ENCODE results near the gene XXYLT1.
"Not testable (repeated sequence)": the region's sequence is repeated elsewhere in the genome, so short reads cannot be mapped to it uniquely, and the experiment has no call there.

XXYLT1 gene

DNA sequence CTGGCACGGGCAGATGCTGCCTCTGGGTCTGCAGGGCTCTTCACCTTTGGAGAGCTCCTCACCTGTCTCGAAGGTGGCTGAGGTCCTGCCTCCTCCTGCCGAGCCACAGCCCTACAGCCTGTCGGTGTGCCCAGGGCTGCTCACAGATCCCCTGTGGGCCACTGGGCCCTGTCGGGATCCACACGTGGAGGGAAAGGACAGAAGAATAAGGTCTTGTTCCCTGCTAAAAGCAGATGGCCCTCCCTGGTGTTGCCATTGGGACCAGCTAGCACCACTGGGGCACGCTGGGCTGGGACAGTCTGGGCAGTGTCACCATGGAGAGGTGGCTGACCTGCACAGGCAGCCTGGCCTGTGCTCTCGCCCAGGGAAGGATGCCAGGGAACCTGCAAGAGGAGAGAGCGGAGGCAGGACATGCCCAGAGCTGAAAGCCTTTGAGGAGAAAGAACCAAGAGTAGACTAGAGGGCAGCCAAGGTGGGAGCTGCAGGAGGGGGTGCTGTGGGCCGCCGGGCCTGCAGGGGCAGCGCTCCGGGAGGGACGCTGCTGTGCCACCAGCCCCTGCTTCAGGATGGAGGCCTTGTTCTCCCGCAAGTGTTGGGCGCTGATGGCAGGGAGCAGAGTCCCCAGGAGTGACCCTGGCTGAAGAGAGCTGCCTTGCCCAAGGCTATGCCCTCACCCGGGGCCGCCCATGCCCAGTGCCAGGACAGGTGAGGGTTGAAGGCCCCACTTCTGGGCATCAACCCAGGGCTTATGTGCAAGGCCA is 210.2 kb downstream of the XXYLT1 start:
- no peak overlapping the region for H2AFZ ChIP-seq (ENCODE audit: low read length, unreplicated experiment)
- peaks cover 12% of the 10 kb centered on the region; the same call in 1 of the 2 replicates for H3K27me3 ChIP-seq (ENCODE audit: insufficient read depth, low read length)
- no peak overlapping the region for H3K4me3 ChIP-seq (ENCODE audit: low read depth, low read length)
- H3K79me2 ChIP-seq (ENCODE audit: control insufficient read depth, insufficient read depth, low read length, unreplicated experiment) = no peaks in the 10 kb centered on the region
- no peaks in the 10 kb centered on the region for H3K4me1 ChIP-seq (ENCODE audit: control insufficient read depth, insufficient read depth, low read length, unreplicated experiment)
- no peak overlapping the region for H3K27ac ChIP-seq (ENCODE audit: low read depth, low read length)
- no peaks in the 10 kb centered on the region for H3K36me3 ChIP-seq (ENCODE audit: insufficient read depth, low read length)

DNA sequence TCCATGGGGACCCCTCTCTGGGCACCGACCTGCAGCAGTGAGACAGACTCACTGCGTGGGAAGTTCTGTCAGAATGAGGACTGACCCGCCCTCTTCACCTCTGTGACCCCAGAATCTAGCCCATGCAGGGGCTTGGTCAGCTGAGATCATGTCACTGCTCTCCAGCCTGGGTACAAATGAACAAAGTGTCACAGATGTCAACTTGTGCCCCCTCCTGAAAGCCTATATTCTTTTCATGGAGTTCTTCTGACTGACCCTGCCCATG is 210.8 kb downstream of the XXYLT1 start:
- H3K79me2 ChIP-seq (ENCODE audit: control insufficient read depth, insufficient read depth, low read length, unreplicated experiment) = no peaks in the 10 kb centered on the region
- no peak overlapping the region for H2AFZ ChIP-seq (ENCODE audit: low read length, unreplicated experiment)
- H3K36me3 ChIP-seq (ENCODE audit: insufficient read depth, low read length) = no peaks in the 10 kb centered on the region
- H3K4me3 ChIP-seq (ENCODE audit: low read depth, low read length) = no peak overlapping the region
- no peaks in the 10 kb centered on the region for H3K4me1 ChIP-seq (ENCODE audit: control insufficient read depth, insufficient read depth, low read length, unreplicated experiment)
- no peak overlapping the region for H3K27ac ChIP-seq (ENCODE audit: low read depth, low read length)
- peaks cover 12% of the 10 kb centered on the region; the same call in 1 of the 2 replicates for H3K27me3 ChIP-seq (ENCODE audit: insufficient read depth, low read length)

DNA sequence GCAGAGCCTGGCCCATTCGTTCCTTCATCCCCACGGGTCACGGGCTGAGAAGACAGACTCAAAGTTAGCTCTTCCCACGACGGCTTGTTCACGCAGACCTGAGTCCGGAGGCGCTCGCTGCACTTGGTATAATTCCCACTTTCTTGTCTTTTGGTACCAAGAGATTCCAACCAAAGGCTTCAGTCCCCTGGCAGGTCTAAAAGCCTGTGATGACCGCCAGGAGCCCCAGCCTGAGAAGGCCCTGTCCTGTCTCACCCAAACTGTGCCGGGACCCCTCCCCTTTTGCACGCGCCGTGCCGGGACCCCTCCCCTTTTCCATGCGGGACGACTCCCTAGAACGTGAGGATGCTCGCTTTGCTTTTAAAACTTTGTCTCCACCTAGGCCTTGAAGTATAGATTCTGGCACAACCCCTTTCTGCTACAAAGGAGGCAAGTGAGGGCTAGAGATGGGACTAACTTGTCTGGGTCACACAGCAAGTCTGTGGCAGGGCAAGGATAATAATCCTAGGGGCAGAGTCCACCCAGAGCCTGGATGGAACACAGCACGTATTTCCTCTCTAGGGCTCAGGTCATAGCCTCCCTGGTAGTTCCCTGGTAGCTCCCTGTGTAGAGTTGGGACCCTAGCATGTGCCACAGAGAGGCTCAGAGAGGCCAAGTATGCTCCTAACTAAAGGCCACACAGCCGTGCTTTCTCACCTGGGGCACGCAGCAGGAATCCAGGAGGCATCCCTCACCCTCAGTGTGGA is 211.3 kb downstream of the XXYLT1 start:
- H2AFZ ChIP-seq (ENCODE audit: low read length, unreplicated experiment) = no peak overlapping the region
- no peak overlapping the region for H3K4me3 ChIP-seq (ENCODE audit: low read depth, low read length)
- peaks cover 12% of the 10 kb centered on the region; the same call in 1 of the 2 replicates for H3K27me3 ChIP-seq (ENCODE audit: insufficient read depth, low read length)
- H3K4me1 ChIP-seq (ENCODE audit: control insufficient read depth, insufficient read depth, low read length, unreplicated experiment) = no peaks in the 10 kb centered on the region
- H3K36me3 ChIP-seq (ENCODE audit: insufficient read depth, low read length) = no peaks in the 10 kb centered on the region
- H3K79me2 ChIP-seq (ENCODE audit: control insufficient read depth, insufficient read depth, low read length, unreplicated experiment) = no peaks in the 10 kb centered on the region
- H3K27ac ChIP-seq (ENCODE audit: low read depth, low read length) = no peak overlapping the region

DNA sequence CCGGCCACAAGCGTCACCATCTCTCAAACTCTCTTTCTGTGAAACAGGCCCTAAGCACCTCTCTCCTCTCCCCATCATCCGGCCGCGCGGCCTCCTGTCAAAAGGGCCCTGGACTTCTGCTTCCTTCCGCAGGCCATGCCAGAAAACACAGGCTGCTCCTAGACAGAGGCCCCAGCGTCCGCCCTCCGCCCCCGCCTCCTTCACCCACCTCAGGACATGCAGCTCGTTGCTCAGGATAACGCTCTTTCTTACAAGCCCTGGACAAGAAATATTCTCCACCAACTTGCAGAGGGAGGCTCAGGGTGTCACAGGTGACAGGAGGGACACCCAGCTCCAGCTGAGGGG is 212.0 kb downstream of the XXYLT1 start:
- Histone ChIP-seq H3K27me3 (ENCODE audit: insufficient read depth, low read length) (peaks cover 16% of the 10 kb centered on the region; the same call in 1 of the 2 replicates), H3K4me1 (ENCODE audit: control insufficient read depth, insufficient read depth, low read length, unreplicated experiment) (no peaks in the 10 kb centered on the region), H2AFZ (ENCODE audit: low read length, unreplicated experiment) (no peak overlapping the region), H3K4me3 (ENCODE audit: low read depth, low read length) (no peak overlapping the region), H3K36me3 (ENCODE audit: insufficient read depth, low read length) (no peaks in the 10 kb centered on the region), H3K79me2 (ENCODE audit: control insufficient read depth, insufficient read depth, low read length, unreplicated experiment) (no peaks in the 10 kb centered on the region), H3K27ac (ENCODE audit: low read depth, low read length) (no peak overlapping the region)

DNA sequence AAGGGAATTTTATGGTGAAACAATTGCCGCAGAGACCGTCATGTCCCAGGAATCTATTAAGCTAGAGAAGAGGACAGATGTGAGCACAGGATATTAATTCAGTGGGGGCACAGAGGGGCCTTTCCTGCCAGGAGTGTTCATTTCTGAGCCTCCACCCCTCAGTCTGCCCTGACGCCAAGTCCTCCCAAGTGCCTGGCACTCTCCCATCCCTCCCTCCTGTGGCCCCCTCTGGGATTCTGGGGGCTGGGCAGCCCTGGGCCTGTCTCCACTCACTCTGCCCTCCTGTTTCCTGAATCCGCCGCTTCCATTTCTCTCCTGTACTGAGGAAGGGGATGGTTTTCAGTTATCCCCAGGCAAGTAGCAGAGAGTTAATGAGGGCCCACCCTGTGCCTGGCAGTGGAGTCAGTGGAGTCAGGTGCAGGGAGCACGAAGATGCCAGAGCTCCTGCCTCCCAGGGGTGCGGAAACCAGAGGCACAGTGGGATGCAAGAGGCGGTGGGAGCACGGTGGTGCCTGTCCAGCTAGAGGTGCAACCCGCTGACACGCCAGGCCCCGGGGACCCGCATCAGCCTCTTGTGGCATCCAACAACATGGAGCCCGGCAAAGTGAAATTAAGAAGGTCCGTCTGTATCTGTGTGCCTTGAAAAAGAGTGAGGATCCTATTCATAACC is 212.5 kb downstream of the XXYLT1 start:
- H2AFZ ChIP-seq (ENCODE audit: low read length, unreplicated experiment) = no peak overlapping the region
- H3K27me3 ChIP-seq (ENCODE audit: insufficient read depth, low read length) = peaks cover 18% of the 10 kb centered on the region; the same call in 1 of the 2 replicates
- no peak overlapping the region for H3K27ac ChIP-seq (ENCODE audit: low read depth, low read length)
- H3K79me2 ChIP-seq (ENCODE audit: control insufficient read depth, insufficient read depth, low read length, unreplicated experiment) = no peaks in the 10 kb centered on the region
- no peaks in the 10 kb centered on the region for H3K4me1 ChIP-seq (ENCODE audit: control insufficient read depth, insufficient read depth, low read length, unreplicated experiment)
- H3K36me3 ChIP-seq (ENCODE audit: insufficient read depth, low read length) = no peaks in the 10 kb centered on the region
- H3K4me3 ChIP-seq (ENCODE audit: low read depth, low read length) = no peak overlapping the region

DNA sequence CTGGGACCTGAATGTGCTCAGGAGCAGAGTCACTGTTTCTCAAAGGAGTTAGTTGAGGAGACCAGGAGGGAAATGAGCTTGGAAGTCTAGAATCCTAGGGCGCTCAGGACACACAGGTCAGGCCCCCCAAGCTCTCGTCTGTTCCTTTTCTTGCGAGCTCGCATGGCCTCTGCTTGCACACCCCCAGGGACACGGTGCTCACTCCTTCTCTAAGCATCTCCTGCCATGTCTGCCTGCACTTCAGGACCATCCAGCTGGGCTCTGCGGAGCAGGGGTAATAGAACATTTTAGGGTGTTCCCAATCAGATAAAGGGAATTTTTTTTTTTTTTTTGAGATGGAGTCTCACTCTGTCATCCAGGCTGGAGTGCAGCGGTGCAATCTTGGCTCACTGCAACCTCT is 213.2 kb downstream of the XXYLT1 start:
- no peak overlapping the region for H3K27ac ChIP-seq (ENCODE audit: low read depth, low read length)
- H3K4me3 ChIP-seq (ENCODE audit: low read depth, low read length) = no peak overlapping the region
- no peaks in the 10 kb centered on the region for H3K79me2 ChIP-seq (ENCODE audit: control insufficient read depth, insufficient read depth, low read length, unreplicated experiment)
- H3K27me3 ChIP-seq (ENCODE audit: insufficient read depth, low read length) = peaks cover 21% of the 10 kb centered on the region; the same call in 1 of the 2 replicates
- no peaks in the 10 kb centered on the region for H3K4me1 ChIP-seq (ENCODE audit: control insufficient read depth, insufficient read depth, low read length, unreplicated experiment)
- no peaks in the 10 kb centered on the region for H3K36me3 ChIP-seq (ENCODE audit: insufficient read depth, low read length)
- H2AFZ ChIP-seq (ENCODE audit: low read length, unreplicated experiment) = no peak overlapping the region

DNA sequence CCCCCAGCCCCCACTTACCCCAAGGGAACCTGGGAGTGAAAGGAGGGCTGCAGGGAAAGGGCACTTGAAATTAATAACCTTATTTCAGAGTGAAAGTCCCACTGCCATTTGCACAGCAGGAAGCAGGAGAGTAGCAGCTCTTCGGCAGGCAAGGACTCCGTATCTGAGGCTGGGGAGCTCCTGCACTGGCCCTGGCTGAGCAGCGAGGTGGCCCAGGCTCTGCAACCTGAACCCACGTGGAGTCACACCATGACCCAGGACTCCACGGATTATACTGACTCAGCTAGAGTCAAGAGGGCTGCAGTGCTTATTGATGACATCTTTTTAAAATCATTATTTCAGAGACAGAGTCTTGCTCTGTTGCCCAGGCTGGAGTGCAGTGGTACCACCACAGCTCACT is 214.5 kb downstream of the XXYLT1 start:
- Histone ChIP-seq H3K4me1 (ENCODE audit: control insufficient read depth, insufficient read depth, low read length, unreplicated experiment) (no peaks in the 10 kb centered on the region), H3K79me2 (ENCODE audit: control insufficient read depth, insufficient read depth, low read length, unreplicated experiment) (no peaks in the 10 kb centered on the region), H3K4me3 (ENCODE audit: low read depth, low read length) (no peak overlapping the region), H2AFZ (ENCODE audit: low read length, unreplicated experiment) (no peak overlapping the region), H3K27ac (ENCODE audit: low read depth, low read length) (no peak overlapping the region), H3K36me3 (ENCODE audit: insufficient read depth, low read length) (no peaks in the 10 kb centered on the region), H3K27me3 (ENCODE audit: insufficient read depth, low read length) (peaks cover 29% of the 10 kb centered on the region)

DNA sequence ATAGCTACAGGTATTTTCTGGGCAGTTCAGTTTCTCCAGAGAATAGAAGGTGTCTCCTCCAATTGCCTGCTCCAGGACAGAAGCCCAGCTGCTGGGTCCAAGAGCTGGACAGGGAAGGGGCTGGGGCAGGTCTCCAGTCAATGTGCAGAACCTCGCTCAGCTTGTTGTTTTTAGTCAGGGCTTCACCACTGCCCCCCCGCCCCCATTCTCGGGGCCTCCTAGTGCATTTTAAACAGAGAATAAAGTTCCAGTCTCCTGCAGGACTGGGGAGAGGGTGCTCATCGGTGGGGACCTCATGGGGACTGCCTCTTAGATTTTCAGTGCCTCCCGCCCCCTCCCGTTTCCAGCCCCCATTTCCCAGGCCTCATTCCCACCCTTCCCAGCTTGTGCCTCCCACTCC is 216.6 kb downstream of the XXYLT1 start:
- no peaks in the 10 kb centered on the region for H3K4me1 ChIP-seq (ENCODE audit: control insufficient read depth, insufficient read depth, low read length, unreplicated experiment)
- H3K27me3 ChIP-seq (ENCODE audit: insufficient read depth, low read length) = peaks cover 45% of the 10 kb centered on the region
- H3K27ac ChIP-seq (ENCODE audit: low read depth, low read length) = no peak overlapping the region
- no peak overlapping the region for H3K4me3 ChIP-seq (ENCODE audit: low read depth, low read length)
- H3K79me2 ChIP-seq (ENCODE audit: control insufficient read depth, insufficient read depth, low read length, unreplicated experiment) = no peaks in the 10 kb centered on the region
- H2AFZ ChIP-seq (ENCODE audit: low read length, unreplicated experiment) = no peak overlapping the region
- H3K36me3 ChIP-seq (ENCODE audit: insufficient read depth, low read length) = no peaks in the 10 kb centered on the region

DNA sequence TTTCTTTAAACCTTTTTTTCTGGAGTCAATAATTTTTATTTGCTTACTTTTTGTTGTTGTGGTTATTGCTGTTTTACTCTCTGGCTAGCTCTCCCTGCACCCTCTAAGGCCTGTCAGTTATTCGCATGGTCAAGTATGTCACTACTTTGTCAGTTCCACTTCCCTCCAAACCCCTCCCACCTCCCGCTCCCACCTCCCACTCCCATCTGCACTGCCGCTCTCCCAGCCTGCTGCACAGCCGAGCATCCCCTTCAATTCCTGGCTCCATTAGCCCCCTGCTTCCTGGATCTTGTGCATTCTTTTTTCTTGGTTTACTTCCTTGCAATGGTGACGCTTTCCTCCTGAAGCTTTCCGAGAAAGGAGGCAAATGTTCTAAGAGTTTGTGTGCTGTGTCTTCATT is 218.0 kb downstream of the XXYLT1 start:
- H3K27me3 ChIP-seq (ENCODE audit: insufficient read depth, low read length) = peaks cover 50% of the 10 kb centered on the region
- no peaks in the 10 kb centered on the region for H3K4me1 ChIP-seq (ENCODE audit: control insufficient read depth, insufficient read depth, low read length, unreplicated experiment)
- no peak overlapping the region for H2AFZ ChIP-seq (ENCODE audit: low read length, unreplicated experiment)

DNA sequence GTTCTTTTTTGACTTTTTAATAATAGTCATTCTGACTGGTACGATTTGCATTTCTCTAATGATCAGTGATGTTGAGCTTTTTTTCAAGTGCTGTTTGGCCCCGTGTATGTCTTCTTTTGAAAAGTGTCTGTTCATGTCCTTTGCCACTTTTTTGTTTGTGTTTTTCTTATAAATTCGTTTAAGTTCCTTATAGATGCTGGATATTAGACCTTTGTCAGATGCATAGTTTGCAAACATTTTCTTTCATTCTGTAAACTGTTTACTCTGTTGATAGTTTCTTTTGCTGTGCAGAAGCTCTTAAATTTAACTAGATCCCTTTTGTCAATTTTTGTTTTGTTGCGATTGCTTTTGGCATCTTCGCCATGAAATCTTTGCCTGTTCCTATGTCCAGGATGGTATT is 220.7 kb downstream of the XXYLT1 start:
- peaks cover 38% of the 10 kb centered on the region for H3K27me3 ChIP-seq (ENCODE audit: insufficient read depth, low read length)
- H2AFZ ChIP-seq (ENCODE audit: low read length, unreplicated experiment); H3K36me3 ChIP-seq (ENCODE audit: insufficient read depth, low read length); H3K27ac ChIP-seq (ENCODE audit: low read depth, low read length); H3K79me2 ChIP-seq (ENCODE audit: control insufficient read depth, insufficient read depth, low read length, unreplicated experiment); H3K4me3 ChIP-seq (ENCODE audit: low read depth, low read length); H3K4me1 ChIP-seq (ENCODE audit: control insufficient read depth, insufficient read depth, low read length, unreplicated experiment): not testable (repeated sequence)

More for the DNA sequence above, 218.0 kb downstream of the XXYLT1 start:
- no peaks in the 10 kb centered on the region for H3K79me2 ChIP-seq (ENCODE audit: control insufficient read depth, insufficient read depth, low read length, unreplicated experiment)
- no peak overlapping the region for H3K27ac ChIP-seq (ENCODE audit: low read depth, low read length)
- H3K4me3 ChIP-seq (ENCODE audit: low read depth, low read length) = no peak overlapping the region
- no peaks in the 10 kb centered on the region for H3K36me3 ChIP-seq (ENCODE audit: insufficient read depth, low read length)

Data from ACC112 (cell line).